Nephron (organoid): ENCODE data around the gene CSMD2.

ENCODE experiments used
- H3K27ac Mint-ChIP-seq, 3 experiments: 2 replicates each; pipeline ENCODE4 v1.8.0; 2020; ENCODE audit warnings: mixed read lengths in 3 of 3, mild to moderate bottlenecking in 2 of 3, moderate library complexity in 1 of 3
- H3K27me3 Mint-ChIP-seq: 2 replicates; pipeline ENCODE4 v1.8.0; 2021; ENCODE audit warnings: low read depth, mild to moderate bottlenecking, moderate library complexity, mixed read lengths
- H3K36me3 Mint-ChIP-seq: 2 replicates; pipeline ENCODE4 v1.8.0; 2020; ENCODE audit warnings: low read depth, mixed read lengths
- H3K4me1 Mint-ChIP-seq: 2 replicates; pipeline ENCODE4 v1.8.0; 2020; ENCODE audit warnings: mixed read lengths
- H3K4me3 Mint-ChIP-seq, 3 experiments: 2 replicates each; pipeline ENCODE4 v1.8.0; 2020; ENCODE audit warnings: mild to moderate bottlenecking in 3 of 3, mixed read lengths in 3 of 3, moderate library complexity in 2 of 3
- H3K9me3 Mint-ChIP-seq: 2 replicates; pipeline ENCODE4 v1.8.0; 2020; ENCODE audit warnings: mixed read lengths
- CTCF ChIP-seq, 3 experiments: fragments of 200-600 bp; sonication (generic); IDR thresholded peaks; one replicate each; pipeline ENCODE4 v1.5.0; 2021; ENCODE audit warnings: antibody characterized with exemption in 3 of 3; ENCODE audit not compliant: unreplicated experiment in 3 of 3

CSMD2 gene

GRCh38 chr1:33715195-33715811, 449.7 kb downstream of the CSMD2 start:
- no peak overlapping the region for H3K27ac Mint-ChIP-seq
- H3K27me3 Mint-ChIP-seq: peaks cover 6% of the 10 kb centered on the region
- H3K4me1 Mint-ChIP-seq: peaks cover 11% of the 10 kb centered on the region
- no peaks in the 10 kb centered on the region for H3K9me3 Mint-ChIP-seq
- TF ChIP-seq CTCF (IDR thresholded peaks at IDR 0.05; ENCODE audit: unreplicated experiment in 3 of 3): no peak
- no peaks in the 10 kb centered on the region for H3K36me3 Mint-ChIP-seq
- no peak overlapping the region for H3K4me3 Mint-ChIP-seq

- Mint-ChIP-seq H3K9me3 (no peaks in the 10 kb centered on the region), H3K4me3 (no peak overlapping the region), H3K27ac (no peak overlapping the region), H3K27me3 (peaks cover 4% of the 10 kb centered on the region), H3K36me3 (no peaks in the 10 kb centered on the region), H3K4me1 (peaks cover 7% of the 10 kb centered on the region)
- no peak for TF ChIP-seq CTCF (IDR thresholded peaks at IDR 0.05; ENCODE audit: unreplicated experiment in 3 of 3)
Measured at GRCh38 chr1:33714421-33714820, 450.6 kb downstream of the CSMD2 start.

GRCh38 chr1:33713058-33713877, 451.8 kb downstream of the CSMD2 start:
- Mint-ChIP-seq H3K36me3 (no peaks in the 10 kb centered on the region), H3K4me3 (no peak overlapping the region), H3K27ac (no peak overlapping the region), H3K4me1 (peaks cover 7% of the 10 kb centered on the region), H3K27me3 (peaks cover 4% of the 10 kb centered on the region), H3K9me3 (no peaks in the 10 kb centered on the region)
- TF ChIP-seq CTCF (IDR thresholded peaks at IDR 0.05; ENCODE audit: unreplicated experiment in 3 of 3): no peak

GRCh38 chr1:33712186-33712585, 452.8 kb downstream of the CSMD2 start:
- H3K4me3 Mint-ChIP-seq: no peak overlapping the region
- H3K4me1 Mint-ChIP-seq: peaks cover 7% of the 10 kb centered on the region
- H3K27ac Mint-ChIP-seq: no peak overlapping the region
- no peaks in the 10 kb centered on the region for H3K36me3 Mint-ChIP-seq
- H3K9me3 Mint-ChIP-seq: no peaks in the 10 kb centered on the region
- H3K27me3 Mint-ChIP-seq: peaks cover 5% of the 10 kb centered on the region
- TF ChIP-seq CTCF (IDR thresholded peaks at IDR 0.05; ENCODE audit: unreplicated experiment in 3 of 3): no peak

- no peak overlapping the region for H3K27ac Mint-ChIP-seq
- H3K36me3 Mint-ChIP-seq: no peaks in the 10 kb centered on the region
- H3K27me3 Mint-ChIP-seq: peaks cover 10% of the 10 kb centered on the region
- no peak for TF ChIP-seq CTCF (IDR thresholded peaks at IDR 0.05; ENCODE audit: unreplicated experiment in 3 of 3)
- H3K4me3 Mint-ChIP-seq: no peak overlapping the region
- H3K9me3 Mint-ChIP-seq: no peaks in the 10 kb centered on the region
- H3K4me1 Mint-ChIP-seq: peaks cover 7% of the 10 kb centered on the region
Measured at GRCh38 chr1:33711511-33711910, 453.5 kb downstream of the CSMD2 start.
